ENCODE data around the gene FBXL15.

DNA sequence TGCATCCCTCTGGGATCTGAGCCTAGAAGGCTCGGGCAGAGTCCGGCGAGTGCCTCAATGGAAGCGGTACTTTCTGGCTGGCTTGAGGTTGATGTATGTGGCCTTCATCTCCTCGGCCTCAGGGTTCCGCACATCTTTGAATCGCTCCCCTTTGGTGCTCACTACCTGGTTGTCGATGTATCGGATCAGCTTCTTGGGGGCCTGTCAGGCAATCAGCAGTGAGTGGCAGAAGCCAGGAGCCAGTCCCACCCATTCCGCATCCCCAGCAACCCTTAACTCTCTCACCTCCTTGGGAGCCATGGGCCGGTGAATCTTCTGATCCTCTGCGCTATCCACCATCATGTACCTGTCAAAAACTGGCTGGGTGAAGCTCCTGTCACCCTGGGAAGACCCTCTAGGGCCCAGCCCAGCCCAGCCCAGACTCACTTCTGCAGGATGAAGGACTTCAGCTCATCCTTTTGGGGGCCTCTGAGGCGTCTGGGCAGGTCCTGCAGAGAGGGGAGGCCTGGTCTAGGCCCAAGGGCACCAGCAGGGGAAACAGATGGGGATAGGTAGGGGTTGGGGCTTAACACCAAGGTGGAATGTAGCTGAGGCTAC is 2.8 kb downstream of the FBXL15 start:
- TF ChIP-seq, protein P1, sequence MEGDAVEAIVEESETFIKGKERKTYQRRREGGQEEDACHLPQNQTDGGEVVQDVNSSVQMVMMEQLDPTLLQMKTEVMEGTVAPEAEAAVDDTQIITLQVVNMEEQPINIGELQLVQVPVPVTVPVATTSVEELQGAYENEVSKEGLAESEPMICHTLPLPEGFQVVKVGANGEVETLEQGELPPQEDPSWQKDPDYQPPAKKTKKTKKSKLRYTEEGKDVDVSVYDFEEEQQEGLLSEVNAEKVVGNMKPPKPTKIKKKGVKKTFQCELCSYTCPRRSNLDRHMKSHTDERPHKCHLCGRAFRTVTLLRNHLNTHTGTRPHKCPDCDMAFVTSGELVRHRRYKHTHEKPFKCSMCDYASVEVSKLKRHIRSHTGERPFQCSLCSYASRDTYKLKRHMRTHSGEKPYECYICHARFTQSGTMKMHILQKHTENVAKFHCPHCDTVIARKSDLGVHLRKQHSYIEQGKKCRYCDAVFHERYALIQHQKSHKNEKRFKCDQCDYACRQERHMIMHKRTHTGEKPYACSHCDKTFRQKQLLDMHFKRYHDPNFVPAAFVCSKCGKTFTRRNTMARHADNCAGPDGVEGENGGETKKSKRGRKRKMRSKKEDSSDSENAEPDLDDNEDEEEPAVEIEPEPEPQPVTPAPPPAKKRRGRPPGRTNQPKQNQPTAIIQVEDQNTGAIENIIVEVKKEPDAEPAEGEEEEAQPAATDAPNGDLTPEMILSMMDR (IDR thresholded peaks at IDR 0.05): no peak
- no peak for TF ChIP-seq POLR2A (IDR thresholded peaks at IDR 0.05)
